ENCODE measurements around the gene NAP1L4. TPM values are rescaled to one million over a fixed set of nuclear protein-coding genes. Genes with fewer than 3 reads are reported as not detected.

Gene NAP1L4
- total RNA-seq, 1 donor, result 99.6 TPM

DNA sequence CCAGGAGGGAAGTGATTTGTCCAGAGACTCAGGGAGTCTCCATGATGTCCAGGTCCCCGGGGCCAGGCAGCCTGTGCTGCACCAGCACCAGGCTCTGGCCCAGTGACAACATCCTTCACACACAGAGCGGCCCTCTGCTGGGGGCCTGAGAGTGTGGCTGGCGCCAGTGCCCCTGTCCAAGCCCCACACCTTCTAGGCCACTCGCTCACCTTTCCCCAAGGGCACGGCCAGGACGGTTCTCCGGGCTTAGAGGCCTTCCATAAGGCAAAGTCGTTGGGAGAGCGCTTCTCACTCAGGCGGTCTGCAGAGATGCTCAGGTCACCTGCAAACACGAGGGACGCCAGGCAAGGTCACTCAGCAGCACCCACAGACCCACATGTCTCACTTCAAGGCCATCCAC is 27.9 kb upstream of the NAP1L4 start:
- no peak overlapping the region for H3K4me3 ChIP-seq (ENCODE audit: low read depth, low read length)
- TF ChIP-seq, protein P1, sequence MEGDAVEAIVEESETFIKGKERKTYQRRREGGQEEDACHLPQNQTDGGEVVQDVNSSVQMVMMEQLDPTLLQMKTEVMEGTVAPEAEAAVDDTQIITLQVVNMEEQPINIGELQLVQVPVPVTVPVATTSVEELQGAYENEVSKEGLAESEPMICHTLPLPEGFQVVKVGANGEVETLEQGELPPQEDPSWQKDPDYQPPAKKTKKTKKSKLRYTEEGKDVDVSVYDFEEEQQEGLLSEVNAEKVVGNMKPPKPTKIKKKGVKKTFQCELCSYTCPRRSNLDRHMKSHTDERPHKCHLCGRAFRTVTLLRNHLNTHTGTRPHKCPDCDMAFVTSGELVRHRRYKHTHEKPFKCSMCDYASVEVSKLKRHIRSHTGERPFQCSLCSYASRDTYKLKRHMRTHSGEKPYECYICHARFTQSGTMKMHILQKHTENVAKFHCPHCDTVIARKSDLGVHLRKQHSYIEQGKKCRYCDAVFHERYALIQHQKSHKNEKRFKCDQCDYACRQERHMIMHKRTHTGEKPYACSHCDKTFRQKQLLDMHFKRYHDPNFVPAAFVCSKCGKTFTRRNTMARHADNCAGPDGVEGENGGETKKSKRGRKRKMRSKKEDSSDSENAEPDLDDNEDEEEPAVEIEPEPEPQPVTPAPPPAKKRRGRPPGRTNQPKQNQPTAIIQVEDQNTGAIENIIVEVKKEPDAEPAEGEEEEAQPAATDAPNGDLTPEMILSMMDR (IDR thresholded peaks at IDR 0.05; ENCODE audit: insufficient read depth, low read length), result no peak
- no peak for DNase-seq (ENCODE audit: low read depth)

DNA sequence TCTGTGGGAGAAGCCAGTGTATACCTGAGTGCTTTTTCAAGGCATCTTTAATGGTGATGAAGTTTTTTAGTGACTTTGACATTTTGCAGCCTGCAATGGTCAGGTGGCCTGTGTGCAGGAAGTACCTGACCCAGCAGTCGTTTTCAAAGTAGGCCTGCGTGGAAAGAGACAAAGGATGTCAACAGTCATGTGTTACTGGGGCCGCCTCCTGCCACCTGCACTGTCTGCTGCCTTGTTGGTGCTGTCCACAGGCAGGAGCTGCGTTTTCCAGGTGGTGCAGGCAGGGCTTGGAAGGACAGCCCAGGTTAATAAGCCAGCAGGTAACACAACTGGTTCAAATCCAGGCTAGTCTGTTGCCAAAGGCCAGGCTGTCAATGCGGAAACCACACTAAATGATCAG is 26.5 kb upstream of the NAP1L4 start:
- TF ChIP-seq, protein P1 (IDR thresholded peaks at IDR 0.05; ENCODE audit: insufficient read depth, low read length), result no peak
- no peak overlapping the region for H3K4me3 ChIP-seq (ENCODE audit: low read depth, low read length)
- no peak for DNase-seq (ENCODE audit: low read depth)

DNA sequence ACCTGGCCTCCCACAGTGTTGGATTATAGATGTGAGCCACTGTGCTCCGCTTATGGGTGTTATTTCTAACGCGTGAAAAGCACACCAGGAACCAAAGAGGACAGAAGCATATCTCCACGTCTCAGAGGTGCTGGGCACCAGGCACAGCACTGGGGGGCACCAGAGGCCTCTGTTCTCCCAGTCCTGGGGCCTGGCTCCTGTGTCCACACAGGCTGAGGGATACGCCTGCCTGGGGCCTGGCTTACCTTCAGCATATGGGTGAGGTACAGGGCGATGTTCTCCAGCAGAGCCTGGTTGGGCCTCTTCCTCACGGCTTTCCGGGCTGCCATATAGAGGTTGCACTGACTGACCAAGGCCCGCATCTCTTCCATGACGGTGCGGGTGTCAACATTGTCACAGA is 24.7 kb upstream of the NAP1L4 start:
- TF ChIP-seq, protein P1 (IDR thresholded peaks at IDR 0.05; ENCODE audit: insufficient read depth, low read length), result no peak
- no peak overlapping the region for H3K4me3 ChIP-seq (ENCODE audit: low read depth, low read length)
- no peak for DNase-seq (ENCODE audit: low read depth)

DNA sequence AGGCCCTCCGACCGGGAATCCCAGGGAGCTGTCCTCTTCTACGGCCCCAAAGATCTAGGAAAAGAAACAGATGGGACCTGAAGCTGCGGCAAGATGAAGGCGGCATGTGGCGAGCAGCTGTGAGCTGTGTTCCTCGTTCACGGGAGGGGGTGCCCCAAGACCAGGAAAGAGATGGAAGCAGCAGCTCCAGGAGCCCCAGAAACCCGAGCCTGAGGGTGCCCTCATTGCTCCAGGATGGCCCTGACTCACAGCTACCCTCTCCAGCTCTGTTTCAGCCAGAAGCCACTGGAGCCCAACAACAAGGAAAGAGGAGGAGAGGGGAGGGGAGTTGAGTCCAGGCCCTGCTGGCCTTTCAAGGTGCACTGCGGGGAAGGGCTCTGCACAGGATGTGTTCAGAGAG is 23.7 kb upstream of the NAP1L4 start:
- TF ChIP-seq, protein P1 (IDR thresholded peaks at IDR 0.05; ENCODE audit: insufficient read depth, low read length), result no peak
- DNase-seq (ENCODE audit: low read depth), result no peak
- no peak overlapping the region for H3K4me3 ChIP-seq (ENCODE audit: low read depth, low read length)

DNA sequence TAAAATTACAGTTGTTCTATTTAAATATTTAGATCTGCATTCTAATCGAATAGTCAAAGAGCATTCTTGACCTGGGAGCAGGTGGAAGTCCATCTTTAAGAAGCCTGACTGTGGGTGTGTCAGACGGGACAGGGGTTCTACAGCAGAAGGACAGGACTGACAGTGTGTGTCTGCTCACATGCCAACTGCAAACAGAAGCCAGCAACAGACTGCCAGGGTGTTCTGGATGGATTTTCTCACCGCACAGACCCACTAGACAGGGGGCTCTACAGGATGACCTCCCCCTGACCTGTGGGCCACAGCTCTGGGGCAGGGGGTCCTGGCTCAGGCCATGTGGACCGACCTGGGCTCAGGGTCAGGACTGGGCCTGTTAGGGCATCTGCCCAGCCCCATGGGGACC is 22.8 kb upstream of the NAP1L4 start:
- TF ChIP-seq, protein P1 (IDR thresholded peaks at IDR 0.05; ENCODE audit: insufficient read depth, low read length), result no peak
- no peak for DNase-seq (ENCODE audit: low read depth)
- no peak overlapping the region for H3K4me3 ChIP-seq (ENCODE audit: low read depth, low read length)

DNA sequence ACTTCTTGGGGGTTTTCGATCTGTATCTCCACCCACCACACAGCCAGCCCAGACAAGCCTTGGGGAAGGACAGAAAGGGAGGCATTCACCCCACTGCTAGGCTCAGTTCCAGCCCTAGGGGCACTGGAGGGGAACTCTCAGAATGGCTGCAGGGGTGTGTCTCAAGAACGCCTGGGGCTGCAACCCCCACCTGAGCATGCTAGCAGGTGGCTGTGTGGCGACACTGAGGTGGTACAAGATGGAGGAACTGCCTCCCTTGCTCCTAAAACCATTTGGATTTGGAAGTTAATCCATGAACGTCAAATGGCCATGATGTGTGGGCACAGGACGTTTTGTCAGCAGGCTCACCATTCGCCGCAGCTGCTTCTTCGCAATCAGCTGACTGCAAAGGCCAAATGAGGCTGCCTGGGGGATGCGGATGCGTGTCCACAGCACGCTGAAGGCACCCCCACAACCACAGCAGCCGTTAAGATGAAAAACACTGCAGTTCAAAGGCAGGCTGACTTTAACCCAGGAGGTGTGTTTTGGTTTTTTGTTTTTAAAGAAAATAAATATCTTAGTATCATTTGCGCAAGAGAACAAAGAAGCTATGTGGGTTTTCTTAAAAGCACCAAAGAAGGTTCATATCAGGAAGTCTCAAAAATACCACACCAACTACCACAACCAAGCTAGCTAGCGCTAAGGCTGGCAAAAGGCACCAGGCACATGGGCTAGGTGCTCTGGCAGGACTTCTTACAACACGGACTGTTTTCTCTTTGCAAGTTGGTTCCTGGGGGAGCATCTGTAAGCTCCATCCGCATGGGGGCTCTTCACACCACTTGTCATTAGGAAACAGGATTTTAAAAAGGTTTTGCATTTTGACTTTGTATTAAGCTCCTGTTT is 22.2 kb upstream of the NAP1L4 start:
- DNase-seq (ENCODE audit: low read depth), result no peak
- no peak overlapping the region for H3K4me3 ChIP-seq (ENCODE audit: low read depth, low read length)
- TF ChIP-seq, protein P1 (IDR thresholded peaks at IDR 0.05; ENCODE audit: insufficient read depth, low read length), result no peak
